SK-MEL-5 (cell line): ENCODE measurements around the gene PLEKHA8. TPM values are rescaled to one million over a fixed set of nuclear protein-coding genes. Genes with fewer than 3 reads are reported as not detected.

Source experiments
- DNase-seq: peaks from one replicate; pipeline ENCODE4 v3.0.0-alpha.2; 2016; ENCODE audit warnings: low read depth, low spot score
- in situ Hi-C: cut with HindIII; loops from 2 replicates; pipeline ENCODE4 v1.10.0; 2016; ENCODE audit warnings: low sequenced_read_pairs, high pct_unique_total_duplicates, low pct_unique_long_range_greater_than_20kb
- total RNA-seq: library from RNA; depleted of rRNA; stranded (reverse); fragments of >200 nt; shearing (Covaris generic); gene quantifications from 2 replicates; pipeline ENCODE4 v1.2.3, GENCODE V29; 2014

The PLEKHA8 gene
- total RNA-seq, 1 experiment from 2014 or later: 18.6 TPM

- no peak for DNase-seq
- in situ Hi-C loops: no loop called here
Observed at GRCh38 chr7:30018451-30018850, 9.8 kb upstream of the PLEKHA8 start.

GRCh38 chr7:30019387-30019786 lies 8.8 kb upstream of the PLEKHA8 start:
- DNase-seq: no peak
- in situ Hi-C loops: no loop called here

- in situ Hi-C loops: no loop called here
- no peak for DNase-seq
Observed at GRCh38 chr7:30019960-30020359, 8.3 kb upstream of the PLEKHA8 start.

GRCh38 chr7:30020535-30020934 lies 7.7 kb upstream of the PLEKHA8 start:
- in situ Hi-C loops: no loop called here

GRCh38 chr7:30022991-30023390 lies 5.2 kb upstream of the PLEKHA8 start:
- DNase-seq: no peak
- in situ Hi-C loops: no loop called here

More at GRCh38 chr7:30020535-30020934, 7.7 kb upstream of the PLEKHA8 start:
- no peak for DNase-seq

GRCh38 chr7:30023524-30023923 lies 4.7 kb upstream of the PLEKHA8 start:
- in situ Hi-C loops: no loop called here
- DNase-seq: no peak

GRCh38 chr7:30026229-30027064 lies 1.8 kb upstream of the PLEKHA8 start, which contains the start of gene FKBP14:
Gene FKBP14 (minus strand): TSS chr7:30026702. CDS start chr7:30026508, 194 bp downstream.
- peak; percentile 100 for DNase-seq
- in situ Hi-C loops: no loop called here

- in situ Hi-C loops: no loop called here
- no peak for DNase-seq
Observed at GRCh38 chr7:30027065-30027456, 1.2 kb upstream of the PLEKHA8 start.

- in situ Hi-C loops: no loop called here
- no peak for DNase-seq
Observed at GRCh38 chr7:30027740-30028215, 434 bp upstream of the PLEKHA8 start.

- in situ Hi-C loops: no loop called here
- peak; percentile 44 for DNase-seq
Observed at GRCh38 chr7:30028749-30029635, 780 bp downstream of the PLEKHA8 start.

GRCh38 chr7:30029696-30030095 lies 1.5 kb downstream of the PLEKHA8 start:
- DNase-seq: peak; percentile 11

GRCh38 chr7:30032310-30033125 lies 4.3 kb downstream of the PLEKHA8 start:
- no peak for DNase-seq
- in situ Hi-C loops: no loop called here

More at GRCh38 chr7:30029696-30030095, 1.5 kb downstream of the PLEKHA8 start:
- in situ Hi-C loops: no loop called here

GRCh38 chr7:30034501-30034900 lies 6.3 kb downstream of the PLEKHA8 start:
- no peak for DNase-seq
- in situ Hi-C loops: no loop called here

GRCh38 chr7:30036220-30036619 lies 8.0 kb downstream of the PLEKHA8 start:
- in situ Hi-C loops: no loop called here
- no peak for DNase-seq

GRCh38 chr7:30038196-30038980 lies 10.2 kb downstream of the PLEKHA8 start:
- in situ Hi-C loops: no loop called here
- no peak for DNase-seq

GRCh38 chr7:30040938-30041337 lies 12.7 kb downstream of the PLEKHA8 start:
- in situ Hi-C loops: no loop called here
- no peak for DNase-seq
